B cell (primary cell): ENCODE data around the gene CSNK1G3.

Experiments
- CTCF ChIP-seq: fragments of 200-600 bp; IDR thresholded peaks from one replicate; pipeline ENCODE4 v1.8.0; 2022; ENCODE audit warnings: antibody characterized with exemption, mild to moderate bottlenecking
- EZH2 ChIP-seq: IDR thresholded peaks from 2 replicates; pipeline ENCODE4 v1.6.1; 2012; ENCODE audit warnings: borderline replicate concordance, low read depth, mild to moderate bottlenecking, moderate library complexity, low read length; ENCODE audit not compliant: insufficient read depth, poor library complexity, severe bottlenecking

- TF ChIP-seq CTCF = no peak
- no peak for TF ChIP-seq EZH2
Observed at GRCh38 chr5:123549256-123549904, 37.4 kb downstream of the CSNK1G3 start.
